Measurements from ENCODE around the gene SARS1.
A peak's percentile ranks its signal among the peaks of the same experiment; 100 is the strongest.

The SARS1 gene

DNA sequence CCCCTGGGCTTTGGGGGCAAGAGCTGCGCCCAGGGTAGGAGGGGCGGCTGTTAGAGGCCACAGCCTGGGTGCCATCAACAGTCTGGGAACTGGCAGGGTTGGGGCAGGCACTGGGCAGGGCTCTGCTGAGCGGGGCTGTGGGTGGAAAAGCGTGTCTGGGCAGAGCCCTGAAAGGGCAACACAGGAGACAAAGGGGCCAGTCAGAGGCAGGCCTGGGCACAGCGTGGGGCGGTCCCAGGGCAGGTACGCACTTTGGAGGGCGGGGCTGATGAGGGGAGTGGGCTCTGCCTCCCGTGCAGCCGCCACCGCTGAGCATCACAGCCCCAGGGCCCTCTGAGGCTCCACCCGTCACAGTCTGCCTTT is 49.5 kb downstream of the SARS1 start:
- DNase-seq (ENCODE audit: low read depth): no peak

- peak; percentile 55 for DNase-seq (ENCODE audit: low read depth)
These were observed 50.1 kb downstream of the SARS1 start for GRCh38 chr1:109263597-109264378.

DNA sequence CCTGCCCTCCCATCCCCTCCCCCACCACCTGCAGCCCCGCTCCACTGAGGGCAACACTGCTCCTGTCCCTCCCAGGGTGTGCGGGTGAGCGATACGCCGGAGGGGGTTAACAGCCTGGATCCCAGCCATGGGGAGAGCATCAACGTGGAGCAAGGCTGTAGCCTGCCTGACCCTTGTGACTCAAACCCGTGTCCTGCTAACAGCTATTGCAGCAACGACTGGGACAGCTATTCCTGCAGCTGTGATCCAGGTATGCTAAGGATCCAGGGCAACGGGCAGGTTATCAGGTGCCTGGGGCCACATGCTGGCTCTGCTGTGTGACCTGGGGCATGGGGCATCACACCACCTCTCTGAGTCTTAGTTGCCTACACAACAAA is 50.6 kb downstream of the SARS1 start:
- DNase-seq (ENCODE audit: low read depth): no peak

GRCh38 chr1:109265016-109265415 is 51.3 kb downstream of the SARS1 start:
- DNase-seq (ENCODE audit: low read depth): no peak

DNA sequence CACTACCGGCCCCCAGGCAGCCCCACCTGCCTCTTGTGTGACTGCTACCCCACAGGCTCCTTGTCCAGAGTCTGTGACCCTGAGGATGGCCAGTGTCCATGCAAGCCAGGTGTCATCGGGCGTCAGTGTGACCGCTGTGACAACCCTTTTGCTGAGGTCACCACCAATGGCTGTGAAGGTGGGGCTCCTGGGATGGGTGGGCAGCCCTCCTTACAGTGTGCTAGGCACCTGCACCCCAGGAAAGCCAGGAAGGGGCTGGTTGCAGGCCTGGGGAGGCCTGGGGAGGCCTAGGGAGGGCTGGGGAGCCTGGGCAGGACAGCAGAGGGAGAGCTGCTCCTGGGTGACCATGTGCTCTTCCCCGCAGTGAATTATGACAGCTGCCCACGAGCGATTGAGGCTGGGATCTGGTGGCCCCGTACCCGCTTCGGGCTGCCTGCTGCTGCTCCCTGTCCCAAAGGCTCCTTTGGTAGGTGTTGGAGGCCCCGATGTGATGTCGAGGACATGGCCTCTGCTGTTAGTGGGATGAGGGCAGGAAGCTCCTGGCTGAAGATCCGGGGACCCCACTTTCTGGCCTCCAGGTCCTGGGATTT is 52.1 kb downstream of the SARS1 start:
- DNase-seq (ENCODE audit: low read depth): no peak

DNA sequence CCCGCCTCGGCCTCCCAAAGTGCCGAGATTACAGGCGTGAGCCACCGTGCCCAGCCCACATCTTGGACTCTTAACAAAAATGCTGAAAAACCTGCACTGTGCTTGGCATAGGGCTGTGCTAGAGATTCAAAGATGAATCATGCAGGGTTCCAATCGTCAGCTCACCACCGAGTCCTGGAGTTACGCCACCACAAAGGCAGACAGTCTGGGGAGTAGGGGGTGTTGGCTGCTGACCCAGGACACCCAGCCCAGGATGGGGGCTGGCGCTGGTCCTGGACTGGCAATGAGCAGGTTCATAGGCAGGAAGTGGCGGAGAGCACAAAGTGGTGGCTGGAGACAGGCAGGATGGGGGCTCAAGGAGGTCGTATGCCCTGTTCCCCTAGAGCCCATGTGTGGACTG is 53.2 kb downstream of the SARS1 start:
- no peak for DNase-seq (ENCODE audit: low read depth)

GRCh38 chr1:109267743-109268300 is 54.1 kb downstream of the SARS1 start:
- no peak for DNase-seq (ENCODE audit: low read depth)

DNA sequence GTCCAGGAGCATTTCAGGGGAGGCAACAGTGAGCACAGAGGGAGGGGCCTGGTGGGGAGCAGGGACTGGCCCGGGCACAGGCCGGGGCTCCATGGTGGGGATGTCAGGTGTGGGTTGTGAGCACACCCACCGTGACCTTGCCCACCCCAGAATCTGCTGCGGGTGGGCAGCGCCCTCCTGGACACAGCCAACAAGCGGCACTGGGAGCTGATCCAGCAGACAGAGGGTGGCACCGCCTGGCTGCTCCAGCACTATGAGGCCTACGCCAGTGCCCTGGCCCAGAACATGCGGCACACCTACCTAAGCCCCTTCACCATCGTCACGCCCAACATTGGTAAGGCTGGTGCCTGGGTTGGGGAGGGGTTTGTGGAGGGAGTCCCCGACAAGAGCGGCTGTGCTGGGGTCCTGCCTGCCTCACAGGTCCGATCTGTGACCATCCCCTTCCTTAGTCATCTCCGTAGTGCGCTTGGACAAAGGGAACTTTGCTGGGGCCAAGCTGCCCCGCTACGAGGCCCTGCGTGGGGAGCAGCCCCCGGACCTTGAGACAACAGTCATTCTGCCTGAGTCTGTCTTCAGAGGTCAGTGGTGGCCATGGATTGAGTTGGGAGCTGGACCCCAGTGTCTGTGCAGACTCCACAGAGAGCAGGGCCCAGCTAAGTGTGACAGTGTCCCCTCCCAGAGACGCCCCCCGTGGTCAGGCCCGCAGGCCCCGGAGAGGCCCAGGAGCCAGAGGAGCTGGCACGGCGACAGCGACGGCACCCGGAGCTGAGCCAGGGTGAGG is 54.9 kb downstream of the SARS1 start:
- no peak for DNase-seq (ENCODE audit: low read depth)

- DNase-seq (ENCODE audit: low read depth): no peak
These were observed 55.7 kb downstream of the SARS1 start for GRCh38 chr1:109269212-109269980.

GRCh38 chr1:109269981-109270622 is 56.4 kb downstream of the SARS1 start:
- no peak for DNase-seq (ENCODE audit: low read depth)

GRCh38 chr1:109270623-109271317 is 57.1 kb downstream of the SARS1 start:
- DNase-seq (ENCODE audit: low read depth): no peak

DNA sequence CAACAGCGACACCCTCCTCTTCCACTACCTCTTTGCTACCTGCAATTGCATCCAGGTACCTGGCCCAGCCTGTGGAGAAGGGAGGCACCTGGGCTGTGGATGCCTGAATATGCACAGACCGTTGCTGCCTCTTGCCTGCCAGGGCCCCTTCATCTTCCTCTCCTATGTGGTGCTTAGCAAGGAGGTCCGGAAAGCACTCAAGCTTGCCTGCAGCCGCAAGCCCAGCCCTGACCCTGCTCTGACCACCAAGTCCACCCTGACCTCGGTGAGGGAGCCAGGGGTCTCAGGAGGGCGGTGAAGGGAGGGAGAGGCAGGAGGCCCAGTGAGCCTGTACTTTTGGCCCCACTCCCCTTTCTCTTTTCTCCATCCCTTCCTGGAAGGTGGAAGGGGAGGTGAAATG is 57.7 kb downstream of the SARS1 start:
- no peak for DNase-seq (ENCODE audit: low read depth)

GRCh38 chr1:109272021-109272799 is 58.5 kb downstream of the SARS1 start:
- DNase-seq (ENCODE audit: low read depth): no peak

- DNase-seq (ENCODE audit: low read depth): no peak
These were observed 59.3 kb downstream of the SARS1 start for GRCh38 chr1:109272831-109273547.

GRCh38 chr1:109273570-109274288 is 60.0 kb downstream of the SARS1 start:
- DNase-seq (ENCODE audit: low read depth): no peak

DNA sequence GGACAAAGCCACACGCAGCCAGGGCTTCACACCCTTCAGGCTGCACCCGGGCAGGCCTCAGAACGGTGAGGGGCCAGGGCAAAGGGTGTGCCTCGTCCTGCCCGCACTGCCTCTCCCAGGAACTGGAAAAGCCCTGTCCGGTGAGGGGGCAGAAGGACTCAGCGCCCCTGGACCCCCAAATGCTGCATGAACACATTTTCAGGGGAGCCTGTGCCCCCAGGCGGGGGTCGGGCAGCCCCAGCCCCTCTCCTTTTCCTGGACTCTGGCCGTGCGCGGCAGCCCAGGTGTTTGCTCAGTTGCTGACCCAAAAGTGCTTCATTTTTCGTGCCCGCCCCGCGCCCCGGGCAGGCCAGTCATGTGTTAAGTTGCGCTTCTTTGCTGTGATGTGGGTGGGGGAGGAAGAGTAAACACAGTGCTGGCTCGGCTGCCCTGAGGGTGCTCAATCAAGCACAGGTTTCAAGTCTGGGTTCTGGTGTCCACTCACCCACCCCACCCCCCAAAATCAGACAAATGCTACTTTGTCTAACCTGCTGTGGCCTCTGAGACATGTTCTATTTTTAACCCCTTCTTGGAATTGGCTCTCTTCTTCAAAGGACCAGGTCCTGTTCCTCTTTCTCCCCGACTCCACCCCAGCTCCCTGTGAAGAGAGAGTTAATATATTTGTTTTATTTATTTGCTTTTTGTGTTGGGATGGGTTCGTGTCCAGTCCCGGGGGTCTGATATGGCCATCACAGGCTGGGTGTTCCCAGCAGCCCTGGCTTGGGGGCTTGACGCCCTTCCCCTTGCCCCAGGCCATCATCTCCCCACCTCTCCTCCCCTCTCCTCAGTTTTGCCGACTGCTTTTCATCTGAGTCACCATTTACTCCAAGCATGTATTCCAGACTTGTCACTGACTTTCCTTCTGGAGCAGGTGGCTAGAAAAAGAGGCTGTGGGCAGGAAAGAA is 61.1 kb downstream of the SARS1 start:
- DNase-seq (ENCODE audit: low read depth): no peak

DNA sequence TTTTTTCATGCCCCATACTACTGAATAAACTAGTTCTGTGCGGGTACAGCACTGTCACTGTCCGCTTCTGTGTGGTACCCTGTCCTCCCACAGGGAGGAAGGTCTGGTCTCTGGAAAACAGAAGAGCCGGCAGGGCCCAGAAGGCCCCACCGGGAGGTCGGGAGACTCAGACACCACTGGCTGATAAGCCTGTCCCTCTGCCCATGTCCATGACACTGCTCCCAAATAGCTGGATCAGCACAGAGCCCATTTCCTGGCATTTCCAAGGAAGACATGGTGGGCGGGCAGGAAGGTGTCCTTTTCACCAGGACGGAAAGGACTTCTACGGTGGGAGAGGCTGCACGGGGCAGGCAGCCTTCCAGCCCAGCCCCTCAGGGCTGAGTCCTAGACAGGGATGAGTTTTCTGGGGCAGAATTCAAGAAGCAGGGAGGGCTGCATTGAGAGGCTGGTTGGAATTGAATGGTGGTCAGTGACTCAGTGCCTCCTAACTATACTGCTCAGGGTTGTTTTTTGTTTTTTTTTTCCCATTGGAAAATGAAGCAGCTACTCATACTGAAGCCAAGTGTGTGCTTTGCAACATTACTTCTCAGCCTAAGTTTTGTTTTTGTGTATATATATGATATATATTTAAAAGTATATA is 62.1 kb downstream of the SARS1 start:
- no peak for DNase-seq (ENCODE audit: low read depth)
